Osteocyte (in vitro differentiated cells): Measurements from ENCODE around the gene NFAT5. TPM values are rescaled to one million over a fixed set of nuclear protein-coding genes. Genes with fewer than 3 reads are reported as not detected.
"Not testable (repeated sequence)": the region's sequence is repeated elsewhere in the genome, so short reads cannot be mapped to it uniquely, and the experiment has no call there.

Source experiments
- DNase-seq: peaks from one replicate; pipeline ENCODE4 v3.0.0; 2021; ENCODE audit warnings: mixed read lengths; ENCODE audit not compliant: unreplicated experiment; ENCODE audit errors: extremely low spot score
- H3K27ac Mint-ChIP-seq: one replicate; pipeline ENCODE4 v1.8.0; 2021; ENCODE audit warnings: mild to moderate bottlenecking, mixed read lengths; ENCODE audit not compliant: unreplicated experiment
- H3K27me3 Mint-ChIP-seq: one replicate; pipeline ENCODE4 v1.8.0; 2021; ENCODE audit warnings: mixed read lengths; ENCODE audit not compliant: unreplicated experiment
- H3K36me3 Mint-ChIP-seq: one replicate; pipeline ENCODE4 v1.8.0; 2021; ENCODE audit warnings: mixed read lengths; ENCODE audit not compliant: unreplicated experiment
- H3K4me1 Mint-ChIP-seq: one replicate; pipeline ENCODE4 v1.8.0; 2021; ENCODE audit warnings: mixed read lengths; ENCODE audit not compliant: unreplicated experiment
- H3K4me3 Mint-ChIP-seq: one replicate; pipeline ENCODE4 v1.8.0; 2021; ENCODE audit warnings: mild to moderate bottlenecking, moderate library complexity, mixed read lengths; ENCODE audit not compliant: unreplicated experiment
- H3K9me3 Mint-ChIP-seq: one replicate; pipeline ENCODE4 v1.8.0; 2021; ENCODE audit warnings: mixed read lengths; ENCODE audit not compliant: unreplicated experiment
- CTCF ChIP-seq: fragments of 200-600 bp; sonication (generic); IDR thresholded peaks from 2 replicates; pipeline ENCODE4 v1.5.0; 2021; ENCODE audit warnings: antibody characterized with exemption, mild to moderate bottlenecking, moderate library complexity
- long read RNA-seq: library from polyadenylated mRNA; unstranded; transcript quantifications from one replicate; pipeline ENCODE4 v2.0.0, GENCODE V29; 2021
- total RNA-seq: library from RNA; stranded (reverse); gene quantifications from 2 replicates; pipeline ENCODE4 v1.2.1, GENCODE V29; 2021

NFAT5 gene
- 55.0 and 57.3 TPM in 2 replicates for total RNA-seq
- long read RNA-seq, full-length matches to known transcripts, result 2 of 13 reads
- long read RNA-seq, partial matches to known transcripts, result 4 of 13 reads
- long read RNA-seq, other reads (novel, unspliced or antisense), result 7 of 13 reads

GRCh38 chr16:69565671-69566239 lies at the start of gene NFAT5:
TSS of gene NFAT5 (plus strand) at chr16:69565966. CDS start at chr16:69566302, 336 bp downstream.
- Mint-ChIP-seq H3K9me3 (no peaks in the 10 kb centered on the region), H3K27me3 (no peaks in the 10 kb centered on the region), H3K36me3 (peaks cover 12% of the 10 kb centered on the region), H3K4me3 (peak within 1 kb of the TSS; percentile 87), H3K4me1 (peaks cover 44% of the 10 kb centered on the region), H3K27ac (peak within 1 kb of the TSS; percentile 91)
- TF ChIP-seq CTCF, result no peak
- peak; percentile 97 for DNase-seq

DNA sequence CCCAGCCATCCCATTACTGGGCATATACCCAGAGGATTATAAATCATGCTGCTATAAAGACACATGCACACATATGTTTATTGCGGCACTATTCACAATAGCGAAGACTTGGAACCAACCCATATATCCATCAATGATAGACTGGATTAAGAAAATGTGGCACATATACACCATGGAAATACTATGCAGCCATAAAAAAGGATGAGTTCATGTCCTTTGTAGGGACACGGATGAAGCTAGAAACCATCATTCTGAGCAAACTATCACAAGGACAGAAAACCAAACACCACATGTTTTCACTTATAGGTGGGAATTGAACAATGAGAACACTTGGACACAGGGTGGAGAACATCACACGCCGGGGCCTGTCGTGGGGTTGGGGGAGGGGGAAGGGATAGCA lies 47.9 kb upstream of the NFAT5 start:
- not testable (repeated sequence) for H3K4me3 Mint-ChIP-seq, H3K9me3 Mint-ChIP-seq, H3K27ac Mint-ChIP-seq, H3K36me3 Mint-ChIP-seq, DNase-seq, H3K27me3 Mint-ChIP-seq
- peaks cover 14% of the 10 kb centered on the region for H3K4me1 Mint-ChIP-seq

- H3K4me1 Mint-ChIP-seq, result no peaks in the 10 kb centered on the region
- no peaks in the 10 kb centered on the region for H3K9me3 Mint-ChIP-seq
- H3K4me3 Mint-ChIP-seq, result no peak overlapping the region
- H3K27ac Mint-ChIP-seq, result no peak overlapping the region
- no peaks in the 10 kb centered on the region for H3K36me3 Mint-ChIP-seq
- H3K27me3 Mint-ChIP-seq, result no peaks in the 10 kb centered on the region
- DNase-seq, result no peak
- TF ChIP-seq CTCF, result no peak
These were observed 45.4 kb upstream of the NFAT5 start for GRCh38 chr16:69520413-69520799.

DNA sequence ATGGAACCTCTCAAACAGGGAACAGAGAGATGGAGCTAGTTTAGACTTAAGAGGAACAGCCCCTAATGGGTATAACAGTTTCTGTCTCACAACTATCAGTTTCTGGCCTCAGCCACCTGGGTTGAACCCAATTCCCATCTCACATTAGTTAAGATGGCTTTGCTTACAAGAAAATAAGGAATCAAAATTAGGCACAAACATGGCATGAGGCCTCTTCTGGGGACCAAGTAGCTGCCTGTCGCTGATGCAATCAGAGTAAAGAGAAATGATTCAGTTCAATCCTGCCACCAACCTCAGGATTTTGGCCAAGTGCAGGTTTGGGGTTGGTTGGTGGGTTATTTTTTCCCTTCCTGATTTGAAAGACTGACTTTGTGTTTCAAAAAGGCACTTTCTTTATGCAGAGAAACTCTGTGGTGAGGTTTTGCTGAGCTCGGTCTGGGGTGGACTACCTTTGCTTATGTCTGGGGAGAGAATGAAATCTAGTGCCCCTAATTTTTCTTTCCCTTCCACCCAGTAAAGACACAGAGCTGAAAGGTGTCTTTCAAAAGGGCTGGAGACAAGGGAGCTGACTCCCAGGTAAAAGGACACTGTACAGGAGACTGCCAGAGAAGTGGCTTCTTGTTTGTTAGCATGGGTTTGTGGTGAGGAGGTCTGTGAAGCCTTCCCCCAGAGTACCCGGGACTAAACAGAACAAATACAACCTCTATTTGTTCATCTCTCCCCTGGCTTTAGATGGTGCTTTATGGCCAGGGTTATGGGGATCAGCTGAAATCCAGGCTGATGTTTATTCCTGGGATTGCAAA lies 44.8 kb upstream of the NFAT5 start:
- no peaks in the 10 kb centered on the region for H3K9me3 Mint-ChIP-seq
- H3K4me1 Mint-ChIP-seq, result no peaks in the 10 kb centered on the region
- peak overlapping the region; percentile 29 for H3K27ac Mint-ChIP-seq
- no peaks in the 10 kb centered on the region for H3K27me3 Mint-ChIP-seq
- no peak overlapping the region for H3K4me3 Mint-ChIP-seq
- DNase-seq, result no peak
- H3K36me3 Mint-ChIP-seq, result no peaks in the 10 kb centered on the region
- no peak for TF ChIP-seq CTCF

- Mint-ChIP-seq H3K27ac (no peak overlapping the region), H3K9me3 (no peaks in the 10 kb centered on the region), H3K4me1 (peaks cover 6% of the 10 kb centered on the region), H3K27me3 (no peaks in the 10 kb centered on the region), H3K36me3 (no peaks in the 10 kb centered on the region), H3K4me3 (no peak overlapping the region)
- no peak for DNase-seq
- no peak for TF ChIP-seq CTCF
These were observed 43.7 kb upstream of the NFAT5 start for GRCh38 chr16:69522041-69522578.
